Lower leg skin (tissue), 4 donors: ENCODE results near the gene NEXN. TPM values are rescaled to one million over a fixed set of nuclear protein-coding genes. Genes with fewer than 3 reads are reported as not detected.

Source experiments
- DNase-seq, 2 donors: peaks; one replicate each; pipeline ENCODE4 v3.0.0-alpha.2; 2019; ENCODE audit warnings: low spot score in 2 of 2
- H3K4me3 ChIP-seq: fragments of 200-600 bp; sonication (generic); 2 replicates; pipeline ENCODE4 v1.5.1; 2017; ENCODE audit warnings: mild to moderate bottlenecking, low read depth; ENCODE audit not compliant: poor library complexity, severe bottlenecking
- POLR2A ChIP-seq, 2 donors: fragments of 450-650 bp; IDR thresholded peaks; one replicate each; pipeline ENCODE4 v1.6.1; 2016 to 2017; ENCODE audit warnings: antibody characterized with exemption in 2 of 2, mild to moderate bottlenecking in 1 of 2, moderate library complexity in 1 of 2
- WGBS, 2 donors: methylation state at CpG; one replicate each; pipeline ENCODE4 v1.1.5; 2018; 5-methylcytosine and 5-hydroxymethylcytosine counted together
- intact Hi-C: fragments of 100-400 bp; cut with DNase I; formaldehyde crosslinking; loops from one replicate; pipeline ENCODE4 v1.15.0; 2023; ENCODE audit warnings: low total_unique reads
- total RNA-seq, 4 donors: library from RNA; depleted of rRNA; stranded (reverse); fragments of >200 nt; gene quantifications; one replicate each; pipeline ENCODE4 v1.1.0, GENCODE V29; 2016
- TF ChIP-seq, protein P1 (sequence below), 3 donors: fragments of 450-650 bp; IDR thresholded peaks; one replicate each; pipeline ENCODE4 v1.5.1; 2016; ENCODE audit warnings: antibody characterized with exemption in 3 of 3, mild to moderate bottlenecking in 3 of 3, moderate library complexity in 2 of 3

NEXN gene
- total RNA-seq = 1 to 10 TPM in 3 of 4 donors, under 1 TPM in 1; 0.84 to 4.3 (median 2.0) TPM

DNA sequence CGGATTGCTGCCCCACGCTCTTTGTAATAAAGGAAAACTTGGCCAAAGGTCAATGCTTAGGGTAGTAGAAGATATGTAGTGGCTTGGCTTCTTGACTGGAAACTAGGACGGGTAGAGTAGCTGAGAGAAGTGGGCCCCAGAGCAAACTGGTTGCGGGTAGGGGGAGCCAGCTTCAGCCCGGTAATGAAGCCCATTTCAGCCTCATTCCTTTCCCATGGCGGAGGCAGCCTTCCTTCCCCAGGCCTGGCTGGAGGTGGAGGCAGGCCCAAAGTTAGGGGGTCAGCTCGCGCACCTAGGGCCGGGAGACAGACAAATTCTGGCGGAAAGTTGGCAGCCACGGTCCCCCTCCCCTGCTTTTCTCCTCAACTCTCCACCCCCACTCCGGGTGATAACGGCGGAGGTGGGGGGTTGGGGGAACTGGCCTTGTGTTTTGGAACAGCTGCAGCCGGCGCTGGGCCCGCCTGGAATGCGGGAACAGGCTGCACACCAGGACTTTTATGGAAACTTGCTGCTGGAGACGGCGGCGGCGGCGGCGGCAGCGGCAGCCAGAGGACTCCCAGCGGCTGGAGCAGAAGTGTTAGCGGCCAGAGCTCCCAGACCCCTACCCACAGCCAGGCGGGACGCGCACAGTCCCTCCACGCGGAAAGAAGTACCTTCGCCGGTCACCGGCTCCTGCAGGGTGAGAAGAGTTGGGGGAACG lies at the start of gene NEXN:
Gene NEXN (plus strand): TSS at position 544 of the 700 bp plus-strand sequence. CDS start 27,483 bp downstream, outside the sequence.
- 18 to 19% methylated on average over 17 to 33 of the region's 36 CpGs for WGBS, 2 donors
- no peak for TF ChIP-seq POLR2A (IDR thresholded peaks at IDR 0.05)
- TF ChIP-seq, protein P1, sequence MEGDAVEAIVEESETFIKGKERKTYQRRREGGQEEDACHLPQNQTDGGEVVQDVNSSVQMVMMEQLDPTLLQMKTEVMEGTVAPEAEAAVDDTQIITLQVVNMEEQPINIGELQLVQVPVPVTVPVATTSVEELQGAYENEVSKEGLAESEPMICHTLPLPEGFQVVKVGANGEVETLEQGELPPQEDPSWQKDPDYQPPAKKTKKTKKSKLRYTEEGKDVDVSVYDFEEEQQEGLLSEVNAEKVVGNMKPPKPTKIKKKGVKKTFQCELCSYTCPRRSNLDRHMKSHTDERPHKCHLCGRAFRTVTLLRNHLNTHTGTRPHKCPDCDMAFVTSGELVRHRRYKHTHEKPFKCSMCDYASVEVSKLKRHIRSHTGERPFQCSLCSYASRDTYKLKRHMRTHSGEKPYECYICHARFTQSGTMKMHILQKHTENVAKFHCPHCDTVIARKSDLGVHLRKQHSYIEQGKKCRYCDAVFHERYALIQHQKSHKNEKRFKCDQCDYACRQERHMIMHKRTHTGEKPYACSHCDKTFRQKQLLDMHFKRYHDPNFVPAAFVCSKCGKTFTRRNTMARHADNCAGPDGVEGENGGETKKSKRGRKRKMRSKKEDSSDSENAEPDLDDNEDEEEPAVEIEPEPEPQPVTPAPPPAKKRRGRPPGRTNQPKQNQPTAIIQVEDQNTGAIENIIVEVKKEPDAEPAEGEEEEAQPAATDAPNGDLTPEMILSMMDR (IDR thresholded peaks at IDR 0.05) = no peak
- DNase-seq = peak; percentile 27 to 93
- intact Hi-C loops = no loop called here
- peak within 1 kb of the TSS; percentile 34 for H3K4me3 ChIP-seq

DNA sequence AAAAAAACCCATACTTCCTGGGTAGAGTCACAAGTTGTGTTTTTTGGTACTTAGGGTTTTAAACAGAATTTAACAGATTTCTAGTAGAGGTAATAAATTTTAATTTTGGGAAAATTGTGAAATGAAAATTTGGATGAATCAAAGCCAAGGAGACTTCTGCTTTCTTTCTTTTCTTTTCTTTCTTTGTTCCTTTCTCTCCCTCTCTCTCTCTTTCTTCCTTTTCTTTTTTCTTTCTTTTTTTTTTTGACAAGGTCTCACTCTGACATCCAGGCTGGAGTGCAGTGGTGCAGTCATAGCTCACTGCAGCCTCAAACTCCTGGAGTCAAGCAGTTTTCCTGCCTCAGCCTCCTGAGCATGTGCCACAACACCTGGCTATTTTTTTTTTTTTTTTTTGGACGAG lies 46.9 kb upstream of the NEXN start:
- intact Hi-C loops = no loop called here
- no peak overlapping the region for H3K4me3 ChIP-seq
- 58 to 60% methylated on average over 1 of the region's 1 CpG for WGBS, 2 donors
- no peak for DNase-seq
- TF ChIP-seq, protein P1 (IDR thresholded peaks at IDR 0.05) = no peak
- no peak for TF ChIP-seq POLR2A (IDR thresholded peaks at IDR 0.05)

GRCh38 chr1:77845951-77846350 lies 42.5 kb upstream of the NEXN start:
- no peak for TF ChIP-seq POLR2A (IDR thresholded peaks at IDR 0.05)
- TF ChIP-seq, protein P1 (IDR thresholded peaks at IDR 0.05) = no peak
- no peak overlapping the region for H3K4me3 ChIP-seq
- 94 to 98% methylated on average over 1 of the region's 1 CpG for WGBS, 2 donors
- intact Hi-C loops = no loop called here
- no peak for DNase-seq

- intact Hi-C loops = no loop called here
- DNase-seq = no peak
- H3K4me3 ChIP-seq = no peak overlapping the region
- TF ChIP-seq, protein P1 (IDR thresholded peaks at IDR 0.05) = no peak
- TF ChIP-seq POLR2A (IDR thresholded peaks at IDR 0.05) = no peak
- 67 to 75% methylated on average over 3 of the region's 3 CpGs for WGBS, 2 donors
Measured at GRCh38 chr1:77846966-77847365, 41.5 kb upstream of the NEXN start.

DNA sequence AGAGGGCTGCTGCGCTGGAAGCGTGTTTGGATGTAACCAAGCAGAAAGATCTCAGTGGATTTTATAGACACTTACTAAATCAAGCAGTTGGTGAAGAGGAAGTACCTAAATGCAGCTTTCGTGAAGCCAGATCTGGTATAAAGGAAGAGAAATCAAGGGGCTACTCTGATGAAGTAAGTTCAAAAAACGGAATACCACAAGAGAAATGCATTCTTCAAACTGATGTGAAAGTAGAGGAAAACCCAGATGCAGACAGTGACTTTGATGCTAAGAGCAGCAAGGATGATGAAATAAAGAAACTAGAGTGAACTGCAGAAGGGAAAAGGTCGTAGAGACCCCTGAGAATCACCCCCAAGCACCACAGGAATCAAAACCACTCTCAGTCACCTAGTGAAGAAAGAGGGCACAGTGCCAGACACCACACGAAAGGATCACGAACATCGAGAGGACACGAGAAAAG lies 40.8 kb upstream of the NEXN start:
- WGBS, 2 donors = 78 to 83% methylated on average over 9 of the region's 9 CpGs
- intact Hi-C loops = no loop called here
- TF ChIP-seq POLR2A (IDR thresholded peaks at IDR 0.05) = no peak
- TF ChIP-seq, protein P1 (IDR thresholded peaks at IDR 0.05) = no peak
- DNase-seq = no peak
- no peak overlapping the region for H3K4me3 ChIP-seq
